ENCODE results near the gene SLC16A1.

DNA sequence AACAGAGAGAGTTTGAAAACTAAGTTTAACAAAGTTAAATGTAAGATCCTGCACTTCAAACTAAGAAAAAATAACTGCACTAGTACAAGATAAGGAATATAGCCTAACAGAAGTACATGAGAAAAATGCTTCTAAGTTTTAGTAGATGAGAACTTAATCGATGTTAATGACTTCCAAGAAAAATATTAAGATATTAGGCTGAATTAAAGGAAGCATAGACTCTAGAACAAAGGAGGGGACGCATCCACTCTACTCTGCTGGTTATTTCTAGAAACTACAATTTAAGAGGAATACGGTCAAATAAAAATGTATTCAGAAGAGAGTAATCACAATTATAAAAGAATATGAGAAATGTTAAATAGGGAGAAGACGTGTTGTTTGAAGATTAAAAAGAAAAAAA, 46.3 kb upstream of the SLC16A1 start:
- TF ChIP-seq GATA3 (IDR thresholded peaks at IDR 0.05; ENCODE audit: low read depth, low read length) (no peak), GATA2 (IDR thresholded peaks at IDR 0.05; ENCODE audit: low read depth, low read length) (no peak)

All from SH-SY5Y (cell line).